ENCODE results near the gene GMPPB.
"Not testable (repeated sequence)": the region's sequence is repeated elsewhere in the genome, so short reads cannot be mapped to it uniquely, and the experiment has no call there.

The GMPPB gene

GRCh38 chr3:49750056-49750455 lies 26.3 kb upstream of the GMPPB start:
- no peaks in the 10 kb centered on the region for H3K9me3 ChIP-seq (ENCODE audit: control insufficient read depth, insufficient read depth, low read length)
- no peak overlapping the region for H3K4me3 ChIP-seq (ENCODE audit: low read length)
- 0 out of 2 replicates have a peak, but pooled peaks cover 2% of the 10 kb centered on the region for H4K20me1 ChIP-seq (ENCODE audit: control insufficient read depth, insufficient read depth, low read depth, low read length)
- H3K36me3 ChIP-seq (ENCODE audit: control insufficient read depth, low read length) = peaks cover 29% of the 10 kb centered on the region
- no peak for TF ChIP-seq EZH2phosphoT487 (IDR thresholded peaks at IDR 0.05; ENCODE audit: borderline replicate concordance, low read length)
- TF ChIP-seq, protein P1, sequence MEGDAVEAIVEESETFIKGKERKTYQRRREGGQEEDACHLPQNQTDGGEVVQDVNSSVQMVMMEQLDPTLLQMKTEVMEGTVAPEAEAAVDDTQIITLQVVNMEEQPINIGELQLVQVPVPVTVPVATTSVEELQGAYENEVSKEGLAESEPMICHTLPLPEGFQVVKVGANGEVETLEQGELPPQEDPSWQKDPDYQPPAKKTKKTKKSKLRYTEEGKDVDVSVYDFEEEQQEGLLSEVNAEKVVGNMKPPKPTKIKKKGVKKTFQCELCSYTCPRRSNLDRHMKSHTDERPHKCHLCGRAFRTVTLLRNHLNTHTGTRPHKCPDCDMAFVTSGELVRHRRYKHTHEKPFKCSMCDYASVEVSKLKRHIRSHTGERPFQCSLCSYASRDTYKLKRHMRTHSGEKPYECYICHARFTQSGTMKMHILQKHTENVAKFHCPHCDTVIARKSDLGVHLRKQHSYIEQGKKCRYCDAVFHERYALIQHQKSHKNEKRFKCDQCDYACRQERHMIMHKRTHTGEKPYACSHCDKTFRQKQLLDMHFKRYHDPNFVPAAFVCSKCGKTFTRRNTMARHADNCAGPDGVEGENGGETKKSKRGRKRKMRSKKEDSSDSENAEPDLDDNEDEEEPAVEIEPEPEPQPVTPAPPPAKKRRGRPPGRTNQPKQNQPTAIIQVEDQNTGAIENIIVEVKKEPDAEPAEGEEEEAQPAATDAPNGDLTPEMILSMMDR (IDR thresholded peaks at IDR 0.05; ENCODE audit: low read depth, low read length, poor library complexity, severe bottlenecking) = no peak
- no peak overlapping the region for H3K4me2 ChIP-seq (ENCODE audit: low read length)
- no peak overlapping the region for H3K27ac ChIP-seq (ENCODE audit: low read depth, low read length)
- peaks cover 68% of the 10 kb centered on the region for H3K79me2 ChIP-seq (ENCODE audit: control insufficient read depth, low read length)
- H3F3A ChIP-seq (ENCODE audit: control insufficient read depth, insufficient read depth) = peaks cover 10% of the 10 kb centered on the region
- no peaks in the 10 kb centered on the region for H3K4me1 ChIP-seq (ENCODE audit: control insufficient read depth, low read length)
- H3K27me3 ChIP-seq (ENCODE audit: control insufficient read depth, low read length) = no peaks in the 10 kb centered on the region
- H3K9me2 ChIP-seq (replicated peaks; ENCODE audit: control insufficient read depth, low read length) = no peaks in the 10 kb centered on the region

GRCh38 chr3:49748874-49749273 lies 25.1 kb upstream of the GMPPB start:
- Histone ChIP-seq H3K79me2 (ENCODE audit: control insufficient read depth, low read length) (peaks cover 61% of the 10 kb centered on the region), H3K36me3 (ENCODE audit: control insufficient read depth, low read length) (peaks cover 35% of the 10 kb centered on the region)
- H3F3A ChIP-seq (ENCODE audit: control insufficient read depth, insufficient read depth); H3K27me3 ChIP-seq (ENCODE audit: control insufficient read depth, low read length); H4K20me1 ChIP-seq (ENCODE audit: control insufficient read depth, insufficient read depth, low read depth, low read length); H3K27ac ChIP-seq (ENCODE audit: low read depth, low read length); H3K4me1 ChIP-seq (ENCODE audit: control insufficient read depth, low read length); H3K4me2 ChIP-seq (ENCODE audit: low read length); H3K9me3 ChIP-seq (ENCODE audit: control insufficient read depth, insufficient read depth, low read length); H3K9me2 ChIP-seq (replicated peaks; ENCODE audit: control insufficient read depth, low read length); H3K4me3 ChIP-seq (ENCODE audit: low read length): not testable (repeated sequence)

- H3K4me3 ChIP-seq (ENCODE audit: low read length) = no peak overlapping the region
- H3K27ac ChIP-seq (ENCODE audit: low read depth, low read length) = no peak overlapping the region
- 0 out of 2 replicates have a peak, but pooled peaks cover 2% of the 10 kb centered on the region for H4K20me1 ChIP-seq (ENCODE audit: control insufficient read depth, insufficient read depth, low read depth, low read length)
- peaks cover 10% of the 10 kb centered on the region for H3F3A ChIP-seq (ENCODE audit: control insufficient read depth, insufficient read depth)
- peaks cover 37% of the 10 kb centered on the region for H3K36me3 ChIP-seq (ENCODE audit: control insufficient read depth, low read length)
- H3K4me2 ChIP-seq (ENCODE audit: low read length) = no peak overlapping the region
- H3K4me1 ChIP-seq (ENCODE audit: control insufficient read depth, low read length) = no peaks in the 10 kb centered on the region
- no peaks in the 10 kb centered on the region for H3K9me3 ChIP-seq (ENCODE audit: control insufficient read depth, insufficient read depth, low read length)
- H3K9me2 ChIP-seq (replicated peaks; ENCODE audit: control insufficient read depth, low read length) = no peaks in the 10 kb centered on the region
- no peaks in the 10 kb centered on the region for H3K27me3 ChIP-seq (ENCODE audit: control insufficient read depth, low read length)
- TF ChIP-seq, protein P1 (IDR thresholded peaks at IDR 0.05; ENCODE audit: low read depth, low read length, poor library complexity, severe bottlenecking) = no peak
- TF ChIP-seq EZH2phosphoT487 (IDR thresholded peaks at IDR 0.05; ENCODE audit: borderline replicate concordance, low read length) = no peak
- peaks cover 52% of the 10 kb centered on the region for H3K79me2 ChIP-seq (ENCODE audit: control insufficient read depth, low read length)
Observed at GRCh38 chr3:49747792-49748480, 24.2 kb upstream of the GMPPB start.

GRCh38 chr3:49745986-49746385 lies 22.2 kb upstream of the GMPPB start:
- Histone ChIP-seq H3K4me2 (ENCODE audit: low read length) (no peak overlapping the region), H3K79me2 (ENCODE audit: control insufficient read depth, low read length) (peaks cover 42% of the 10 kb centered on the region), H3K27me3 (ENCODE audit: control insufficient read depth, low read length) (no peaks in the 10 kb centered on the region), H3K9me2 (replicated peaks; ENCODE audit: control insufficient read depth, low read length) (no peaks in the 10 kb centered on the region), H3K9me3 (ENCODE audit: control insufficient read depth, insufficient read depth, low read length) (no peaks in the 10 kb centered on the region), H3F3A (ENCODE audit: control insufficient read depth, insufficient read depth) (peaks cover 10% of the 10 kb centered on the region), H4K20me1 (ENCODE audit: control insufficient read depth, insufficient read depth, low read depth, low read length) (0 out of 2 replicates have a peak, but pooled peaks cover 2% of the 10 kb centered on the region), H3K36me3 (ENCODE audit: control insufficient read depth, low read length) (peaks cover 39% of the 10 kb centered on the region), H3K4me3 (ENCODE audit: low read length) (no peak overlapping the region), H3K27ac (ENCODE audit: low read depth, low read length) (no peak overlapping the region), H3K4me1 (ENCODE audit: control insufficient read depth, low read length) (no peaks in the 10 kb centered on the region)
- no peak for TF ChIP-seq EZH2phosphoT487 (IDR thresholded peaks at IDR 0.05; ENCODE audit: borderline replicate concordance, low read length)
- TF ChIP-seq, protein P1 (IDR thresholded peaks at IDR 0.05; ENCODE audit: low read depth, low read length, poor library complexity, severe bottlenecking) = no peak
